ENCODE data around the gene FLT3LG. TPM values are rescaled to one million over a fixed set of nuclear protein-coding genes. Genes with fewer than 3 reads are reported as not detected.

FLT3LG gene
- total and polyA plus RNA-seq, 9 of the 15 experiments (the other 6 are each of a cell fraction or from before 2014, with no cell fraction given) = 0.31 to 6.4 (median 1.1) TPM

DNA sequence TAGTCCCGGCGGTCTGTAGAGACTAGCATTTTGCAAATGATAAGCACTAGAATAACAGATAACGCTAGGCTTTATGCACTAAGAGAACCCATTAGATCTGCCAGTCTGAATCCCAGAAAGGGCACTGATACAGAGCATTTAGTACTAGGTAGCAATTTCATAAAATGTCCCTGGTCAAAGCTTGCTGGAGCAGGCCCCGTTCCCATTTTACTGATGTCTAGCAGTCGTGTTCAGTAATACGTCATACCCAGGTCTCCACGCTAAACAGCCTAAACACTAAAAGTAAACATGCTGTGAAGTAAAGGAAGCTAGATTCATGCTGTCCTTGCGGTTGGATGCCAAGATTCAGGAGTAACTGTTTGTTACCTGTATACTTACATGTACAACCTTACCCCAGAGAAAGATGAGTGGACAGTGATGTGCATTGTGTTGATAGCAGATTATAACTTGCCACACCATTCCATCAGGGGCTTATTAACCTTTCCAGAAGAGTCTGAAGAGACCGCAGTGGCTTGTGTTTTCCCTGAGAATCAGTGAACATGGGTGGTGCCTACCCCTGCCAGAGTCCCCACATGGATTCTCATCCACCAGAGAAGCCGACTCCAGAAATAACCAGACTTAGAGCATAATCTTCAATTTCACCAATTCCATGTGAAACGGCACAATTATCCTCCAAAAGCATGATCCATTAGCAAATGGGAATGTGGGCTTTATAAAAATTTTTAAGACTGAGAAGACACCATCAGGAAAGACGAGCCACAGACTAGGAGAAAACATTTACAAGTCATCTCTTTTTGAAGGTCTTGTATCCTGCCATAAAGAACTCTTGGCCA is 18.8 kb downstream of the FLT3LG start (continued):
- TF ChIP-seq HNRNPH1 (optimal IDR thresholded peaks at IDR 0.05; ENCODE audit: low read depth, low read length) (no peak), SRSF3 (IDR thresholded peaks at IDR 0.05; ENCODE audit: insufficient read depth, low read length) (no peak), MCM7 (IDR thresholded peaks at IDR 0.05) (no peak), MYC (IDR thresholded peaks at IDR 0.05; ENCODE audit: low read depth, low read length) (no peak), MYC (CRISPR knock-in tag; IDR thresholded peaks at IDR 0.05; ENCODE audit: borderline replicate concordance, low read depth) (no peak), DNMT1 (IDR thresholded peaks at IDR 0.05) (no peak), ZBTB17 (CRISPR knock-in tag; IDR thresholded peaks at IDR 0.05) (no peak), GTF2A2 (tag; IDR thresholded peaks at IDR 0.05) (no peak), FOXA3 (CRISPR knock-in tag; conservative IDR thresholded peaks at IDR 0.05 in 1 of 2, IDR thresholded peaks at IDR 0.05 in 1 of 2) (peak in 1 of 2 experiments; percentile 87; a peak in 2 of 4 replicates), PCBP1 (IDR thresholded peaks at IDR 0.05; ENCODE audit: low read depth, low read length, poor library complexity, severe bottlenecking) (no peak), ZNF124 (CRISPR knock-in tag; IDR thresholded peaks at IDR 0.05) (no peak), ZNF184 (CRISPR knock-in tag; IDR thresholded peaks at IDR 0.05) (no peak), ARID4B (CRISPR knock-in tag; IDR thresholded peaks at IDR 0.05) (no peak), ELF2 (CRISPR knock-in tag; IDR thresholded peaks at IDR 0.05) (peak; percentile 61; the same call in 1 of the 2 replicates), HNRNPUL1 (IDR thresholded peaks at IDR 0.05; ENCODE audit: low read length) (peak; percentile 89), GTF2E2 (tag; IDR thresholded peaks at IDR 0.05) (no peak), ZNF232 (CRISPR knock-in tag; IDR thresholded peaks at IDR 0.05) (no peak), RCOR1 (IDR thresholded peaks at IDR 0.05; ENCODE audit: borderline replicate concordance in 1 of 2, low read depth in 2 of 2, low read length in 2 of 2) (no peak), PRMT5 (CRISPR knock-in tag; IDR thresholded peaks at IDR 0.05) (no peak), CEBPG (CRISPR knock-in tag; IDR thresholded peaks at IDR 0.05) (no peak), CEBPG (tag; conservative IDR thresholded peaks at IDR 0.05 in 1 of 2, IDR thresholded peaks at IDR 0.05 in 1 of 2) (no peak), NFE2L1 (tag; IDR thresholded peaks at IDR 0.05; ENCODE audit: borderline replicate concordance, low read depth) (no peak), EZH2 (IDR thresholded peaks at IDR 0.05; ENCODE audit: borderline replicate concordance, low read depth, low read length) (no peak)
- TF ChIP-seq, protein P1, sequence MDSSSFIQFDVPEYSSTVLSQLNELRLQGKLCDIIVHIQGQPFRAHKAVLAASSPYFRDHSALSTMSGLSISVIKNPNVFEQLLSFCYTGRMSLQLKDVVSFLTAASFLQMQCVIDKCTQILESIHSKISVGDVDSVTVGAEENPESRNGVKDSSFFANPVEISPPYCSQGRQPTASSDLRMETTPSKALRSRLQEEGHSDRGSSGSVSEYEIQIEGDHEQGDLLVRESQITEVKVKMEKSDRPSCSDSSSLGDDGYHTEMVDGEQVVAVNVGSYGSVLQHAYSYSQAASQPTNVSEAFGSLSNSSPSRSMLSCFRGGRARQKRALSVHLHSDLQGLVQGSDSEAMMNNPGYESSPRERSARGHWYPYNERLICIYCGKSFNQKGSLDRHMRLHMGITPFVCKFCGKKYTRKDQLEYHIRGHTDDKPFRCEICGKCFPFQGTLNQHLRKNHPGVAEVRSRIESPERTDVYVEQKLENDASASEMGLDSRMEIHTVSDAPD (CRISPR knock-in tag; IDR thresholded peaks at IDR 0.05) = no peak
